Measurements from ENCODE around the gene CHKB.

CHKB gene

GRCh38 chr22:50625131-50625567 lies 42.5 kb upstream of the CHKB start:
- Histone ChIP-seq H3K4me1 (ENCODE audit: control insufficient read depth, insufficient read depth, low read length) (peaks cover 7% of the 10 kb centered on the region), H3K9me3 (ENCODE audit: control insufficient read depth, insufficient read depth, low read depth, low read length) (no peaks in the 10 kb centered on the region), H3K36me3 (ENCODE audit: control insufficient read depth in 2 of 2, insufficient read depth in 1 of 2, low read length in 2 of 2) (peaks cover 0 to 11% of the 10 kb centered on the region in 2 experiments; a peak in 1 of 3 replicates), H3K4me3 (ENCODE audit: low read depth, low read length) (no peak overlapping the region), H3K27ac (ENCODE audit: extremely low read depth, low read depth, low read length) (no peak overlapping the region)
- ChIA-PET CTCF (no interaction called here), POLR2A (no interaction called here)
- TF ChIP-seq ZNF544 (tag by site-specific recombination; IDR thresholded peaks at IDR 0.05) (no peak), ZIC2 (tag by site-specific recombination; IDR thresholded peaks at IDR 0.05) (peak; percentile 80), GLIS2 (tag by site-specific recombination; IDR thresholded peaks at IDR 0.05) (peak; percentile 22; the same call in 1 of the 2 replicates), SETDB1 (IDR thresholded peaks at IDR 0.05; ENCODE audit: insufficient read length, low read length) (no peak), KLF1 (tag by site-specific recombination; IDR thresholded peaks at IDR 0.05) (peak; percentile 23; the same call in 1 of the 2 replicates)

- H3K27ac ChIP-seq (ENCODE audit: extremely low read depth, low read depth, low read length): no peak overlapping the region
- TF ChIP-seq ELK4 (IDR thresholded peaks at IDR 0.05; ENCODE audit: borderline replicate concordance, low read depth, low read length) (no peak), ZEB2 (tag by site-specific recombination; IDR thresholded peaks at IDR 0.05) (no peak), ZNF510 (tag by site-specific recombination; IDR thresholded peaks at IDR 0.05; ENCODE audit: insufficient replicate concordance) (no peak), ZNF654 (tag by site-specific recombination; IDR thresholded peaks at IDR 0.05; ENCODE audit: low read depth) (no peak), ZNF148 (tag by site-specific recombination; IDR thresholded peaks at IDR 0.05; ENCODE audit: borderline replicate concordance) (no peak), ZBTB20 (tag by site-specific recombination; IDR thresholded peaks at IDR 0.05) (no peak), TCF7L2 (IDR thresholded peaks at IDR 0.05; ENCODE audit: borderline replicate concordance, low read depth, low read length) (no peak)
- H3K36me3 ChIP-seq (ENCODE audit: control insufficient read depth in 2 of 2, insufficient read depth in 1 of 2, low read length in 2 of 2): peaks cover 0 to 11% of the 10 kb centered on the region in 2 experiments; a peak in 1 of 3 replicates
- ChIA-PET POLR2A (no interaction called here), CTCF (interaction anchor here (0.6 to 0.9 kb wide), 3 partner anchors 49 to 72 kb away, joined by 3 read pairs; no protein-coding TSS in a partner anchor)
- peaks cover 7% of the 10 kb centered on the region for H3K4me1 ChIP-seq (ENCODE audit: control insufficient read depth, insufficient read depth, low read length)
- H3K9me3 ChIP-seq (ENCODE audit: control insufficient read depth, insufficient read depth, low read depth, low read length): no peaks in the 10 kb centered on the region
- H3K4me3 ChIP-seq (ENCODE audit: low read depth, low read length): no peak overlapping the region
Observed at GRCh38 chr22:50624347-50625130, 41.9 kb upstream of the CHKB start.

- H3K27ac ChIP-seq (ENCODE audit: extremely low read depth, low read depth, low read length): no peak overlapping the region
Observed at GRCh38 chr22:50622723-50623327, 40.2 kb upstream of the CHKB start.

More at GRCh38 chr22:50622723-50623327, 40.2 kb upstream of the CHKB start:
- ChIA-PET CTCF (interaction anchor here (0.7 to 4.5 kb wide), 5 partner anchors 36 to 351 kb away, joined by 4 to 24 read pairs (median 5); no protein-coding TSS in a partner anchor), POLR2A (interaction anchor here (0.6 kb wide), 1 partner anchor 48 kb away, joined by 3 read pairs; no protein-coding TSS in a partner anchor)
- H3K4me3 ChIP-seq (ENCODE audit: low read depth, low read length): no peak overlapping the region
- H3K4me1 ChIP-seq (ENCODE audit: control insufficient read depth, insufficient read depth, low read length): peaks cover 7% of the 10 kb centered on the region
- no peaks in the 10 kb centered on the region for H3K9me3 ChIP-seq (ENCODE audit: control insufficient read depth, insufficient read depth, low read depth, low read length)
- peaks cover 0 to 11% of the 10 kb centered on the region in 2 experiments; a peak in 1 of 3 replicates for H3K36me3 ChIP-seq (ENCODE audit: control insufficient read depth in 2 of 2, insufficient read depth in 1 of 2, low read length in 2 of 2)
- TF ChIP-seq ZNF341 (tag by site-specific recombination; IDR thresholded peaks at IDR 0.05; ENCODE audit: low read depth) (peak; percentile 72), ZNF513 (tag by site-specific recombination; IDR thresholded peaks at IDR 0.05) (no peak)
